Hindlimb muscle (tissue), 1 donor: ENCODE results near the gene COL27A1. TPM values are rescaled to one million over a fixed set of nuclear protein-coding genes. Genes with fewer than 3 reads are reported as not detected.
A peak's percentile ranks its signal among the peaks of the same experiment; 100 is the strongest.

ENCODE experiments used
- DNase-seq: peaks from one replicate; pipeline ENCODE4 v3.0.0-alpha.2; 2013
- polyA plus RNA-seq: library from polyadenylated mRNA; unstranded; fragments of 120-200 nt; gene quantifications from one replicate; pipeline ENCODE4 v1.2.1, GENCODE V29; 2013; ENCODE audit not compliant: insufficient read length

Gene COL27A1
- polyA plus RNA-seq, 1 donor, result 36.9 TPM

GRCh38 chr9:114169029-114169951, 14.0 kb downstream of the COL27A1 start:
- DNase-seq, result no peak

GRCh38 chr9:114169952-114170770, 14.8 kb downstream of the COL27A1 start:
- peak; percentile 81 for DNase-seq

- DNase-seq, result no peak
Observed at GRCh38 chr9:114170771-114171461, 15.6 kb downstream of the COL27A1 start.

GRCh38 chr9:114171500-114171899, 16.2 kb downstream of the COL27A1 start:
- DNase-seq, result no peak

- DNase-seq, result peak; percentile 81
Observed at GRCh38 chr9:114172981-114173833, 17.9 kb downstream of the COL27A1 start.

- no peak for DNase-seq
Observed at GRCh38 chr9:114174557-114174875, 19.2 kb downstream of the COL27A1 start.

- DNase-seq, result peak; percentile 80
Observed at GRCh38 chr9:114174876-114175771, 19.8 kb downstream of the COL27A1 start.

GRCh38 chr9:114176624-114177291, 21.4 kb downstream of the COL27A1 start:
- DNase-seq, result no peak

- DNase-seq, result no peak
Observed at GRCh38 chr9:114177423-114178064, 22.2 kb downstream of the COL27A1 start.

- DNase-seq, result no peak
Observed at GRCh38 chr9:114178076-114178475, 22.7 kb downstream of the COL27A1 start.

- DNase-seq, result no peak
Observed at GRCh38 chr9:114178756-114179450, 23.6 kb downstream of the COL27A1 start.

- DNase-seq, result no peak
Observed at GRCh38 chr9:114179516-114179915, 24.2 kb downstream of the COL27A1 start.

- DNase-seq, result no peak
Observed at GRCh38 chr9:114180696-114181606, 25.6 kb downstream of the COL27A1 start.

GRCh38 chr9:114181607-114182409, 26.5 kb downstream of the COL27A1 start:
- DNase-seq, result no peak

GRCh38 chr9:114183006-114183405, 27.7 kb downstream of the COL27A1 start:
- DNase-seq, result no peak

GRCh38 chr9:114184071-114184470, 28.7 kb downstream of the COL27A1 start:
- DNase-seq, result no peak

- DNase-seq, result no peak
Observed at GRCh38 chr9:114184866-114185265, 29.5 kb downstream of the COL27A1 start.
